Neuronal stem cell (in vitro differentiated cells): Measurements from ENCODE around the gene ZNF174. TPM values are rescaled to one million over a fixed set of nuclear protein-coding genes. Genes with fewer than 3 reads are reported as not detected.
A peak's percentile ranks its signal among the peaks of the same experiment; 100 is the strongest.

Source experiments
- DNase-seq: peaks from one replicate; pipeline ENCODE4 v3.0.0-alpha.2; 2013; ENCODE audit warnings: low spot score
- H2AFZ ChIP-seq: one replicate; pipeline ENCODE4 v1.6.1; 2013; ENCODE audit warnings: mild to moderate bottlenecking, low read length, inconsistent platforms
- H2AK5ac ChIP-seq: 2 replicates; pipeline ENCODE4 v1.6.1; 2013; ENCODE audit warnings: low read depth, mild to moderate bottlenecking, inconsistent platforms, low read length, moderate library complexity, mixed read lengths
- H2BK120ac ChIP-seq: 2 replicates; pipeline ENCODE4 v1.6.1; 2013; ENCODE audit warnings: low read depth, mild to moderate bottlenecking, inconsistent platforms, low read length, moderate library complexity, mixed read lengths
- H2BK12ac ChIP-seq: one replicate; pipeline ENCODE4 v1.6.1; 2013; ENCODE audit warnings: low read length, inconsistent platforms
- H2BK15ac ChIP-seq: 2 replicates; pipeline ENCODE4 v1.6.1; 2013; ENCODE audit warnings: mild to moderate bottlenecking, low read length, inconsistent platforms, mixed read lengths
- H2BK5ac ChIP-seq: one replicate; pipeline ENCODE4 v1.6.1; 2013; ENCODE audit warnings: inconsistent platforms, mild to moderate bottlenecking, low read length, moderate library complexity
- H3K14ac ChIP-seq: one replicate; pipeline ENCODE4 v1.6.1; 2013; ENCODE audit warnings: low read length, inconsistent platforms
- H3K18ac ChIP-seq: 2 replicates; pipeline ENCODE4 v1.6.1; 2013; ENCODE audit warnings: low read length, inconsistent platforms
- H3K23ac ChIP-seq: 2 replicates; pipeline ENCODE4 v1.6.1; 2013; ENCODE audit warnings: low read depth, mild to moderate bottlenecking, mixed read lengths, low read length, inconsistent platforms; ENCODE audit not compliant: poor library complexity
- H3K27ac ChIP-seq: replicated peaks from 3 replicates; pipeline ENCODE4 v1.5.1; 2013; ENCODE audit warnings: low read length, inconsistent platforms
- H3K27me3 ChIP-seq, 3 experiments: 2 replicates each; pipeline ENCODE4 v1.6.1; 2013; ENCODE audit warnings: low read length in 3 of 3, mild to moderate bottlenecking in 2 of 3, inconsistent platforms in 1 of 3, low read depth in 1 of 3, mixed read lengths in 1 of 3, moderate library complexity in 1 of 3; ENCODE audit not compliant: control insufficient read depth in 3 of 3, insufficient read depth in 3 of 3
- H3K36me3 ChIP-seq, 2 donors: replicated peaks in 1 of 2; 2 replicates each; pipeline ENCODE4 v1.6.1; 2013; ENCODE audit warnings: low read length in 2 of 2; ENCODE audit not compliant: control insufficient read depth in 2 of 2, insufficient read depth in 2 of 2
- H3K4ac ChIP-seq: 2 replicates; pipeline ENCODE4 v1.6.1; 2013; ENCODE audit warnings: inconsistent platforms, mild to moderate bottlenecking, low read length, moderate library complexity
- H3K4me1 ChIP-seq, 2 donors: 1 replicate in 1 of 2; 2 replicates in 1 of 2; pipeline ENCODE4 v1.6.1; 2013; ENCODE audit warnings: low read length in 2 of 2, low read depth in 1 of 2; ENCODE audit not compliant: control insufficient read depth in 2 of 2, insufficient read depth in 1 of 2
- H3K4me2 ChIP-seq: one replicate; pipeline ENCODE4 v1.6.1; 2013; ENCODE audit warnings: mild to moderate bottlenecking, low read length, inconsistent platforms; ENCODE audit not compliant: insufficient read depth, poor library complexity, severe bottlenecking
- H3K4me3 ChIP-seq, 2 donors: 2 replicates each; pipeline ENCODE4 v1.5.1; 2013; ENCODE audit warnings: low read length in 2 of 2, mild to moderate bottlenecking in 2 of 2, inconsistent platforms in 1 of 2, moderate library complexity in 1 of 2
- H3K79me1 ChIP-seq: one replicate; pipeline ENCODE4 v1.6.1; 2013; ENCODE audit warnings: low read depth, mild to moderate bottlenecking, inconsistent platforms, low read length, moderate library complexity
- H3K9ac ChIP-seq: one replicate; pipeline ENCODE4 v1.6.1; 2013; ENCODE audit warnings: mild to moderate bottlenecking, low read depth, low read length, inconsistent platforms; ENCODE audit not compliant: poor library complexity
- H3K9me3 ChIP-seq, 2 donors: replicated peaks in 1 of 2; 2 replicates each; pipeline versions ENCODE3 to v1.6.1; 2013; ENCODE audit warnings: low read length in 2 of 2, mild to moderate bottlenecking in 2 of 2, inconsistent platforms in 1 of 2, low read depth in 1 of 2, mixed read lengths in 1 of 2, moderate library complexity in 1 of 2; ENCODE audit not compliant: control insufficient read depth in 2 of 2, insufficient read depth in 1 of 2
- H4K8ac ChIP-seq: one replicate; pipeline ENCODE4 v1.6.1; 2013; ENCODE audit warnings: low read depth, mild to moderate bottlenecking, inconsistent platforms, low read length, moderate library complexity
- H4K91ac ChIP-seq: one replicate; pipeline ENCODE4 v1.6.1; 2013; ENCODE audit warnings: low read length, low read depth, mild to moderate bottlenecking, inconsistent platforms; ENCODE audit not compliant: poor library complexity
- WGBS, 2 donors: extraction: QIAGEN DNeasy Blood & Tissue Kit; methylation state at CpG; one replicate each; pipeline ENCODE4 v1.1.7; 2013; ENCODE audit warnings: missing lambda C conversion rate in 2 of 2, mixed read lengths in 1 of 2; ENCODE audit not compliant: insufficient read length in 2 of 2, insufficient replicate concordance in 1 of 2; ENCODE audit errors: extremely low coverage in 2 of 2; 5-methylcytosine and 5-hydroxymethylcytosine counted together
- polyA plus RNA-seq, 2 experiments: library from polyadenylated mRNA; stranded (reverse); fragments of 200-250 nt; gene quantifications; one replicate each; pipeline ENCODE4 v1.2.3, GENCODE V29; 2013

Gene ZNF174
- 12.6 TPM for polyA plus RNA-seq (2013, experiment 1 of 2)
- 12.6 TPM for polyA plus RNA-seq (2013, experiment 2 of 2)

- Histone ChIP-seq H2BK5ac (peak within 1 kb of the TSS; percentile 40), H2BK15ac (no peak within 1 kb of the TSS), H3K23ac (peak within 1 kb of the TSS; percentile 75), H3K4me1 (peaks cover 2 to 4% of the 10 kb centered on the region in 2 donors), H3K9ac (peak within 1 kb of the TSS; percentile 87), H2AFZ (peak within 1 kb of the TSS; percentile 92), H3K9me3 (peaks cover 20 to 40% of the 10 kb centered on the region in 2 donors), H3K14ac (peak within 1 kb of the TSS; percentile 85), H3K4me3 (peak within 1 kb of the TSS; percentile 93 to 95), H3K27ac (peak within 1 kb of the TSS; percentile 65), H3K18ac (peak within 1 kb of the TSS; percentile 86), H2AK5ac (peak within 1 kb of the TSS; percentile 51), H3K27me3 (no peaks in the 10 kb centered on the region), H3K4ac (no peak within 1 kb of the TSS), H3K79me1 (no peaks in the 10 kb centered on the region), H2BK12ac (no peak within 1 kb of the TSS), H4K91ac (no peak within 1 kb of the TSS), H4K8ac (no peak within 1 kb of the TSS), H3K4me2 (peak within 1 kb of the TSS; percentile 64), H2BK120ac (no peak within 1 kb of the TSS), H3K36me3 (peaks cover 22 to 64% of the 10 kb centered on the region in 2 donors)
- no CpG with 5 or more reads among the region's 95 CpGs for WGBS, 2 donors
- DNase-seq: peak; percentile 99
Measured at GRCh38 chr16:3400779-3401688, at the start of gene ZNF174, which contains the start of gene ZSCAN32. Gene ZNF174 (plus strand): TSS chr16:3401215. CDS start chr16:3402005, 790 bp downstream. Gene ZSCAN32 (minus strand): TSS chr16:3401004. CDS start chr16:3397557, 3,447 bp downstream.

- Histone ChIP-seq H3K14ac (no peak within 1 kb of the TSS), H3K4ac (no peak within 1 kb of the TSS), H2BK5ac (no peak within 1 kb of the TSS), H2BK15ac (no peak within 1 kb of the TSS), H2BK120ac (no peak within 1 kb of the TSS), H3K4me2 (no peak within 1 kb of the TSS), H2AK5ac (no peak within 1 kb of the TSS), H4K91ac (no peak within 1 kb of the TSS), H3K36me3 (no peaks in the 10 kb centered on the region), H3K4me1 (no peaks in the 10 kb centered on the region), H3K9ac (no peak within 1 kb of the TSS), H3K27me3 (no peaks in the 10 kb centered on the region), H2AFZ (no peak within 1 kb of the TSS), H4K8ac (no peak within 1 kb of the TSS), H3K9me3 (peaks cover 0 to 7% of the 10 kb centered on the region in 2 donors), H3K79me1 (no peaks in the 10 kb centered on the region), H3K23ac (no peak within 1 kb of the TSS), H2BK12ac (no peak within 1 kb of the TSS), H3K27ac (no peak within 1 kb of the TSS), H3K18ac (no peak within 1 kb of the TSS), H3K4me3 (peak within 1 kb of the TSS in 1 of 2 donors; percentile 60)
- no CpG with 5 or more reads among the region's 3 CpGs for WGBS, 2 donors
- no peak for DNase-seq
Measured at GRCh38 chr16:3355589-3355988, 45.4 kb upstream of the ZNF174 start, which contains the start of gene OR2C1. Gene OR2C1 (plus strand): TSS chr16:3355889. CDS start chr16:3355941, 52 bp downstream.

- Histone ChIP-seq H2AK5ac (no peak overlapping the region), H2BK120ac (no peak overlapping the region), H4K8ac (no peak overlapping the region), H3K4me1 (no peaks in the 10 kb centered on the region), H3K14ac (no peak overlapping the region), H3K4me3 (peak overlapping the region in 1 of 2 donors; percentile 60), H2BK5ac (no peak overlapping the region), H4K91ac (no peak overlapping the region), H3K27ac (no peak overlapping the region), H2BK12ac (no peak overlapping the region), H2AFZ (no peak overlapping the region), H3K23ac (no peak overlapping the region), H3K27me3 (peaks cover 0 to 4% (median 0%) of the 10 kb centered on the region in 3 experiments), H3K9me3 (peaks cover 0 to 6% of the 10 kb centered on the region in 2 donors), H3K36me3 (no peaks in the 10 kb centered on the region), H3K18ac (no peak overlapping the region), H2BK15ac (no peak overlapping the region), H3K79me1 (no peaks in the 10 kb centered on the region), H3K4ac (no peak overlapping the region), H3K9ac (no peak overlapping the region), H3K4me2 (no peak overlapping the region)
- no peak for DNase-seq
- no CpG with 5 or more reads among the region's 10 CpGs for WGBS, 2 donors
Measured at GRCh38 chr16:3356118-3356517, 44.9 kb upstream of the ZNF174 start.

- Histone ChIP-seq H3K27me3 (peaks cover 0 to 4% (median 0%) of the 10 kb centered on the region in 3 experiments), H4K8ac (no peak overlapping the region), H3K79me1 (no peaks in the 10 kb centered on the region), H2AFZ (no peak overlapping the region), H3K27ac (no peak overlapping the region), H3K36me3 (no peaks in the 10 kb centered on the region), H3K14ac (no peak overlapping the region), H3K9ac (no peak overlapping the region), H3K9me3 (peaks cover 0 to 6% of the 10 kb centered on the region in 2 donors), H2BK120ac (no peak overlapping the region), H3K18ac (no peak overlapping the region), H3K4me2 (no peak overlapping the region), H3K4ac (no peak overlapping the region), H3K4me3 (no peak overlapping the region), H2BK15ac (no peak overlapping the region), H2AK5ac (no peak overlapping the region), H2BK12ac (no peak overlapping the region), H3K23ac (no peak overlapping the region), H3K4me1 (no peaks in the 10 kb centered on the region), H2BK5ac (no peak overlapping the region), H4K91ac (no peak overlapping the region)
- no peak for DNase-seq
- no CpG with 5 or more reads among the region's 1 CpG for WGBS, 2 donors
Measured at GRCh38 chr16:3358871-3359270, 42.1 kb upstream of the ZNF174 start.
